HG02981 (cell line): ENCODE measurements around the gene USP25.

Experiments used
- ATAC-seq: cut with Tn5 transposase; IDR thresholded peaks from one replicate; pipeline ENCODE4 v1.9.1; 2021; ENCODE audit warnings: mild to moderate bottlenecking, moderate library complexity; ENCODE audit not compliant: unreplicated experiment

USP25 gene, protein sequence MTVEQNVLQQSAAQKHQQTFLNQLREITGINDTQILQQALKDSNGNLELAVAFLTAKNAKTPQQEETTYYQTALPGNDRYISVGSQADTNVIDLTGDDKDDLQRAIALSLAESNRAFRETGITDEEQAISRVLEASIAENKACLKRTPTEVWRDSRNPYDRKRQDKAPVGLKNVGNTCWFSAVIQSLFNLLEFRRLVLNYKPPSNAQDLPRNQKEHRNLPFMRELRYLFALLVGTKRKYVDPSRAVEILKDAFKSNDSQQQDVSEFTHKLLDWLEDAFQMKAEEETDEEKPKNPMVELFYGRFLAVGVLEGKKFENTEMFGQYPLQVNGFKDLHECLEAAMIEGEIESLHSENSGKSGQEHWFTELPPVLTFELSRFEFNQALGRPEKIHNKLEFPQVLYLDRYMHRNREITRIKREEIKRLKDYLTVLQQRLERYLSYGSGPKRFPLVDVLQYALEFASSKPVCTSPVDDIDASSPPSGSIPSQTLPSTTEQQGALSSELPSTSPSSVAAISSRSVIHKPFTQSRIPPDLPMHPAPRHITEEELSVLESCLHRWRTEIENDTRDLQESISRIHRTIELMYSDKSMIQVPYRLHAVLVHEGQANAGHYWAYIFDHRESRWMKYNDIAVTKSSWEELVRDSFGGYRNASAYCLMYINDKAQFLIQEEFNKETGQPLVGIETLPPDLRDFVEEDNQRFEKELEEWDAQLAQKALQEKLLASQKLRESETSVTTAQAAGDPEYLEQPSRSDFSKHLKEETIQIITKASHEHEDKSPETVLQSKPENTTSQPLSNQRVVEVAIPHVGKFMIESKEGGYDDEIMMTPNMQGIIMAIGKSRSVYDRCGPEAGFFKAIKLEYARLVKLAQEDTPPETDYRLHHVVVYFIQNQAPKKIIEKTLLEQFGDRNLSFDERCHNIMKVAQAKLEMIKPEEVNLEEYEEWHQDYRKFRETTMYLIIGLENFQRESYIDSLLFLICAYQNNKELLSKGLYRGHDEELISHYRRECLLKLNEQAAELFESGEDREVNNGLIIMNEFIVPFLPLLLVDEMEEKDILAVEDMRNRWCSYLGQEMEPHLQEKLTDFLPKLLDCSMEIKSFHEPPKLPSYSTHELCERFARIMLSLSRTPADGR

DNA sequence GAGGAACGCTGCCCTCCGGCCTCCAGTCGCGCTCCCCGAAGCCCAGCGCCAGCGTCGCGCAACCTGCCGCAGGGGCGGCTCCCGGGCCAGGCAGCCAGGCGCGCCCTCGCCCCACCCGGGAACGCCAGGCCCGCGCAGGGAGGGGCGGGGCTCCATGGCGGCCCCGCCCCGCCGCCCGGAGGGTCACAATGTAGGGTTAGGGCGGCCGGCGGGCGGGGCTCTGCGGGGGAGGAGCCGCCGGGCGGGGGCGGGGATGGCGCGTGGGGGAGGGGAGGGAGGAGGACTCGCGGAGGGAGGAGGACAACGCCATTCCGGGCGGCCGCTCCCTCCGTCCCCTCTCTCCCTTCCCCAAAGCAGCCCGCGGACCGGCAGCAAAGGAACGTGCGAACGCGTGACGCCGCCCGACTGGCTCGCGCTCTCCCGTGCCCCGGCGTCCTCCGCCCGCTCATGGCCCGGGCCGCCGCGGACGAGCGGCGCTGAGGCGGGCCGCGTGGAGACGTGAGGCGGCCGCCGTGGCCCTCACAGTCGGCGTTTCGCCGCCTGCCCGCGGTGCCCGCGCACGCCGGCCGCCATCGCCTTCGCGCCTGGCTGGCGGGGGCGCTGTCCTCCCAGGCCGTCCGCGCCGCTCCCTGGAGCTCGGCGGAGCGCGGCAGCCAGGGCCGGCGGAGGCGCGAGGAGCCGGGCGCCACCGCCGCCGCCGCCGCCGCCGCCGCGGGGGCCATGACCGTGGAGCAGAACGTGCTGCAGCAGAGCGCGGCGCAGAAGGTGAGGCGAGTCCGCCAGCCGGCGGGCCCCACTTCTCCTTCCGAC lies at the start of gene USP25:
USP25 (plus strand) TSS at position 309 of the 810 bp plus-strand sequence; CDS start at position 721, 412 bp downstream.
- peak; percentile 55 for ATAC-seq

- no peak for ATAC-seq
Measured at GRCh38 chr21:15682186-15682895, 47.4 kb upstream of the USP25 start.

DNA sequence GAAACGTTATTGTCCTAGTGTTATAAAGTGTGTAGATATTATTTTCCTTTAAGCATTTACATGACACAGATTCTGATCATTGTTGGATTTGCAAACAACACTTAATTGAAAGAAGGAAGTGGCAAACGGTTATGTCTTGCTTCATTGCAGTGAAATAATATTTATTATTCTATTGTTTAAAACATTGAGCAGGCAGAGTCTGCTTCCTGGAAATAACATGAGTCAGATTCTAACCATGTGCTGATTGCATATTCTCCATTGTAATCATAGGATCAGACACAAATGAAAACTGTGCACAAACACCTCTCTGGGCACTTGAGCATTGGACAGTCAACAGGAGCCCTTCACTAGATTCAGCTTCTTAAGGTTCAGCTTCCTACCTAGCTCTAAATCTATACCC lies 46.8 kb upstream of the USP25 start:
- no peak for ATAC-seq

DNA sequence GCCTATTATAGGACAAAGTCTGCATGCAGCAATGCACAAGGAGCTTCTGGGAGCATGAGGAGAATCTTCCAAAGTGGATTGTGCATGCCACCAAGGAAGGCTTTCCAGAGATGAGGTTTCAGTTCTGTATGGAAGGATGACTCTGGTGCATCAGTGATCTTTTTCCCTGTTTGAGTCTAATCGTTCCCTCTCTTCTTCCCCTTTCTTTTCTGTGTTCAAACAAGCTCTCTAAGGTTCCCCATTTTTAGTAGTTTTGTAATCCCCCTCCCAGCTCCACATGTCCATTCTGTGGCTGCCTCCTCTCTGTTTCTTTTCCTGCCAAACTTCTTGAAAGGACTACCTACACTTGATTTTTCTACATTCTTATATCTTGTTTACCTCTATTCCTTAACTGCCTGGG lies 43.3 kb upstream of the USP25 start:
- no peak for ATAC-seq

DNA sequence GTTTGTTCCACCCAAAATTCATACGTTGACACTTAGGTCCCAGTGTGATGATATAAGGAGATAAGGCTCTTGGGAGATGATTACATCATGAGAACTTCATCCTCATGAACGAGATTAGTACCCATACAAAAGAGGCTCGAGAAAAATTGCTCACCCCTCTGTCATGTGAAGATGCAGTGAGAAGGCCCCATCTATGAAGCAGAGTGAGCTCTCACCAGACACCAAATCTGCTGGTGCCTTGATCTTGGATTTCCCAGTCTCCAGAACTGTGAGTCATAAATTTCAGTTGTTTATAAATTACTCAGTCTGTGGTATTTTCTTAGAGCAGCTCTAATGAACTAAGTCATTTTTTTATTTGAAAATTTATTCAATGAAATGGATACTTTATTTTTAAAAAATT lies 42.6 kb upstream of the USP25 start:
- ATAC-seq, result no peak

- ATAC-seq, result no peak
Measured at GRCh38 chr21:15688016-15688415, 41.8 kb upstream of the USP25 start.

- ATAC-seq, result no peak
Measured at GRCh38 chr21:15688809-15689208, 41.0 kb upstream of the USP25 start.

DNA sequence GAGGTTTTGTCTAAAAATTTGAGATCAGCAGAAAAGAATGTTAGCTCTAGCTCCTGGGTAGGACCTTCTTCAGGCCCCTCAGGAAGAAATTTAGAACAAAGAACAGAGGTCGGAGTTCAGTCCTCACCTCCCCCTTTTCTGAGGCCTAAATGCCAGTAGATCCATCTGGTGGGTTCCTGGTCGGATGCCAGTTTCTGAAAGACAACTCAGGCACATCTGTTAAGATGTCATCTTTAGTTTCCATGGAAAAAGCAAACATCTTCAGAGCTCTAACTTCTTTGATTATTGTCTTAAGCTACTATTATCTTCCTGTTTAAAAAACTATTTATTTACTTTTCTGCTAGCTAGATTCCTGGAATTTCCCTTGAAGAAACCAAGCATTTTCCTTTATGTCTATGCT lies 37.1 kb upstream of the USP25 start:
- ATAC-seq, result no peak

DNA sequence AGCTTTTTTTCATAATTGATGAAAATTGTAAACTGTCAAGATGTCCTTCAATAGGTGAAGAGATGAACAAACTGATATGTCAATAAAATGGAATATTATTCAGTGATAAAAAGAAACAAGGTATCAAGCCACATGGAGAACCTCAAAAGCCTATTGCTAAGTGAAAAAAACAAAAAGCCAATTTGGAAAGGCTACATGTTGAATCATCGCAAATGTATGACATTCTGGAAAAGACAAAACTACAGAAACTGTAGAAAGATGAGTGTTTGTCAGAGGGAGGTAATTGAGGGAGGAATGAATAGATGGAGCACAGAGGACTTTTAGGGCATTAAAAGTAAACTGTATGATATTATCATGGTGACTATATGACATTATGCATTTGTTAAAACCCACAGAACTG lies 34.5 kb upstream of the USP25 start:
- no peak for ATAC-seq

GRCh38 chr21:15701830-15702229 lies 28.0 kb upstream of the USP25 start:
- ATAC-seq, result no peak

GRCh38 chr21:15703932-15704331 lies 25.9 kb upstream of the USP25 start:
- no peak for ATAC-seq

GRCh38 chr21:15706696-15707095 lies 23.1 kb upstream of the USP25 start:
- ATAC-seq, result no peak

- ATAC-seq, result no peak
Measured at GRCh38 chr21:15713412-15713811, 16.4 kb upstream of the USP25 start.

GRCh38 chr21:15718711-15719110 lies 11.1 kb upstream of the USP25 start:
- ATAC-seq, result no peak

GRCh38 chr21:15719976-15720375 lies 9.8 kb upstream of the USP25 start:
- no peak for ATAC-seq

DNA sequence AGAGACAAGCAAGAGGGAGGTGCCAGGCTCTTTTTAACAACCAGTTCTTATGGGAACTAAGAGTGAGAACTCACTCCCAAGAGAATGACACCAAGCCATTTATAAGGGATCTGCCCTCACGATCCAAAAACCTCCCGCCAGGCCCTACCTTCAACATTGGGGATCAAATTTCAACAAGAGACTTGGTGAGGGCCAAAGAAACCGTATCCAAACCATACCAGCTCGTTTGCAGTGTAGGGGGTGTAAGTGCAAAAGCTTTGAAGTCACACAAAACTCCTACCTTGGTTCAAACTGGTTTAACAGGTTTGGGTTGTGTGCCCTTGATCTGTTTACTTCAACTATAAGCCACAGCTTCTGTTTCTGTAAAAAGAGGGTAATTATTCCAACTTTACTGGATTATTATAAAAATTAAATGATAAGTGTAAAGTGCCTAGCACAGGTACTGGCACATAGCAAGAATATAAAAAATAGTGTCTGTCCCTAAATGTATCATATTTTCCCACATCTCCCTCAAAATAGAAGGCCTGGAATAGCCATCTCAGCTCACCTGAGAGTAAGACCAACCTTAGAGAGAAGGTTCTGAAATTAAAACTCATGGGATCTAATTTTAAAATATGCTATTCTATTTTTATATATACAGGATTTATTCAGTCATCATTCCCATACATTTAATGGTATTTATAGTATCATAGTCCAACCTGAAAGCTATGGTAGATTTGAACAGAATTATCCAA lies 7.0 kb upstream of the USP25 start:
- ATAC-seq, result no peak

GRCh38 chr21:15725949-15726348 lies 3.8 kb upstream of the USP25 start:
- ATAC-seq, result no peak

DNA sequence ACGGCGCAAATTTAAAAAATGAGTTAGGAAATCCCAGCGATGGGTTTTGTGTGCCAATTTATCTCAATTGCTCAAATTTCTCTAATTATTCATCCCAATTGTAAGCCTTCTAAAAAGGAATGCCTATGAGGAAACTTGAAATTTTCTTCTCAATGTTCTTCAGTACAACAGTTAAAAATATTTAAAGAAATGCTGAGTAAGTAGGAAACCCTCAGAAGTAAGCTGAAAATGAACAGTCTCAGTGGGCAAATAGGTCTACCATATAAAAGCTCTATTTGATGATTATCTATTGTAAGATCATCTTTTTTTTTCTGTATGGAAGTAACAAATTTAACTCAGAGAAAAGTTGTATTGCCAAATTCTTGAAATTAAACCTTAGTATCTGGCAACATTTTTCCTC lies 1.7 kb upstream of the USP25 start:
- no peak for ATAC-seq

GRCh38 chr21:15729346-15729673 lies 472 bp upstream of the USP25 start:
- no peak for ATAC-seq
